Calu3 (cell line): Measurements from ENCODE around the gene ERO1A. TPM values are rescaled to one million over a fixed set of nuclear protein-coding genes. Genes with fewer than 3 reads are reported as not detected.

ENCODE experiments used
- BruUV-seq: library from RNA; stranded (reverse); fragments of 400-500 nt; replicated peaks from 2 replicates; lab custom pipeline; 2021; lab: Mats Ljungman, UMichigan
- CTCF ChIA-PET: fragments of 300-600 bp; sonication (Branson Sonifier 250); formaldehyde crosslinking; loops from one replicate; lab custom pipeline; 2022; ENCODE audit warnings: antibody characterized with exemption; lab: Charles Lee
- DNase-seq: peaks from one replicate; pipeline ENCODE4 v3.0.0; 2022
- H3K27ac Mint-ChIP-seq: one replicate; pipeline ENCODE4 v1.8.0; 2022; ENCODE audit warnings: mixed read lengths; ENCODE audit not compliant: unreplicated experiment
- H3K27me3 Mint-ChIP-seq: one replicate; pipeline ENCODE4 v1.8.0; 2022; ENCODE audit warnings: mixed read lengths; ENCODE audit not compliant: unreplicated experiment
- H3K36me3 Mint-ChIP-seq: one replicate; pipeline ENCODE4 v1.8.0; 2022; ENCODE audit warnings: mild to moderate bottlenecking, moderate library complexity, mixed read lengths; ENCODE audit not compliant: insufficient read depth, unreplicated experiment
- H3K4me1 Mint-ChIP-seq: one replicate; pipeline ENCODE4 v1.8.0; 2022; ENCODE audit warnings: mild to moderate bottlenecking, low read depth, mixed read lengths; ENCODE audit not compliant: unreplicated experiment
- H3K4me3 Mint-ChIP-seq: one replicate; pipeline ENCODE4 v1.8.0; 2022; ENCODE audit warnings: mild to moderate bottlenecking, low read depth, moderate library complexity, mixed read lengths; ENCODE audit not compliant: unreplicated experiment
- H3K9me3 Mint-ChIP-seq: one replicate; pipeline ENCODE4 v1.8.0; 2022; ENCODE audit warnings: low read depth, mixed read lengths; ENCODE audit not compliant: unreplicated experiment
- intact Hi-C: fragments of 100-400 bp; cut with micrococcal nuclease; formaldehyde crosslinking; loops from one replicate; pipeline ENCODE4 v1.10.0; 2022; ENCODE audit not compliant: unreplicated experiment
- total RNA-seq: library from RNA; stranded (reverse); gene quantifications from 2 replicates; pipeline ENCODE4 v1.2.3, GENCODE V29; 2022
- TF ChIP-seq, protein P1 (sequence below): fragments of 200-600 bp; IDR thresholded peaks from one replicate; pipeline ENCODE4 v1.8.0; 2022; ENCODE audit warnings: antibody characterized with exemption; ENCODE audit not compliant: unreplicated experiment

ERO1A gene
- total RNA-seq, 1 experiment from 2014 or later = 129 TPM

DNA sequence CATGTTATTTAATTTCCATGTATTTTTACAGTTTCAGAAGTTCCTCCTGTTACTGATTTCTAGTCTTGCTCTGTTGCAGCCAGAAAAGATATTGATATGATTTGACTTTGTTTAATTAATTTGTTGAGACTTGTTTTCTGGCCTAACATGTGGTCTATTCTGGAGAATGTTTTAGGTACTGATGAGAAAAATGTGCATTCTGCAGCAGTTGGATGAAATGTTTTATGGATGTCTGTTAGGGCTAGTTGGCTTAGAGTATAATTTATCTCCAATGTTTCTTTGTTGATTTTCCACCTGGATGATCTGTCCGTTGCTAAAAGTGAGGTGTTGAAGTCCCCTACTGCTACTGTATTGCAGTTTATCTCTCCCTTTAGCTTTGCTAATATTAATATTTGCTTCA, 88.3 kb downstream of the ERO1A start:
- CTCF ChIA-PET = no interaction called here

GRCh38 chr14:52602131-52602530, 93.2 kb downstream of the ERO1A start:
- DNase-seq = no peak
- Mint-ChIP-seq H3K4me1 (no peaks in the 10 kb centered on the region), H3K9me3 (no peaks in the 10 kb centered on the region), H3K4me3 (no peak overlapping the region), H3K27ac (no peak overlapping the region), H3K27me3 (no peaks in the 10 kb centered on the region), H3K36me3 (no peaks in the 10 kb centered on the region)
- no TSS peak for BruUV-seq
- intact Hi-C loops = no loop called here
- TF ChIP-seq, protein P1, sequence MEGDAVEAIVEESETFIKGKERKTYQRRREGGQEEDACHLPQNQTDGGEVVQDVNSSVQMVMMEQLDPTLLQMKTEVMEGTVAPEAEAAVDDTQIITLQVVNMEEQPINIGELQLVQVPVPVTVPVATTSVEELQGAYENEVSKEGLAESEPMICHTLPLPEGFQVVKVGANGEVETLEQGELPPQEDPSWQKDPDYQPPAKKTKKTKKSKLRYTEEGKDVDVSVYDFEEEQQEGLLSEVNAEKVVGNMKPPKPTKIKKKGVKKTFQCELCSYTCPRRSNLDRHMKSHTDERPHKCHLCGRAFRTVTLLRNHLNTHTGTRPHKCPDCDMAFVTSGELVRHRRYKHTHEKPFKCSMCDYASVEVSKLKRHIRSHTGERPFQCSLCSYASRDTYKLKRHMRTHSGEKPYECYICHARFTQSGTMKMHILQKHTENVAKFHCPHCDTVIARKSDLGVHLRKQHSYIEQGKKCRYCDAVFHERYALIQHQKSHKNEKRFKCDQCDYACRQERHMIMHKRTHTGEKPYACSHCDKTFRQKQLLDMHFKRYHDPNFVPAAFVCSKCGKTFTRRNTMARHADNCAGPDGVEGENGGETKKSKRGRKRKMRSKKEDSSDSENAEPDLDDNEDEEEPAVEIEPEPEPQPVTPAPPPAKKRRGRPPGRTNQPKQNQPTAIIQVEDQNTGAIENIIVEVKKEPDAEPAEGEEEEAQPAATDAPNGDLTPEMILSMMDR = no peak
- CTCF ChIA-PET = no interaction called here

More for the DNA sequence above, 88.3 kb downstream of the ERO1A start:
- H3K4me3 Mint-ChIP-seq = no peak overlapping the region
- BruUV-seq = no TSS peak
- DNase-seq = no peak
- TF ChIP-seq, protein P1 = no peak
- H3K4me1 Mint-ChIP-seq = no peaks in the 10 kb centered on the region
- H3K36me3 Mint-ChIP-seq = no peaks in the 10 kb centered on the region
- intact Hi-C loops = no loop called here
- no peaks in the 10 kb centered on the region for H3K9me3 Mint-ChIP-seq
- H3K27ac Mint-ChIP-seq = no peak overlapping the region
- H3K27me3 Mint-ChIP-seq = no peaks in the 10 kb centered on the region

GRCh38 chr14:52599974-52600373, 95.4 kb downstream of the ERO1A start:
- BruUV-seq = no TSS peak
- no peak for DNase-seq
- Mint-ChIP-seq H3K4me1 (no peaks in the 10 kb centered on the region), H3K27ac (no peak overlapping the region), H3K27me3 (peaks cover 10% of the 10 kb centered on the region), H3K9me3 (peaks cover 3% of the 10 kb centered on the region), H3K36me3 (no peaks in the 10 kb centered on the region), H3K4me3 (no peak overlapping the region)
- CTCF ChIA-PET = no interaction called here
- TF ChIP-seq, protein P1 = no peak
- intact Hi-C loops = no loop called here

DNA sequence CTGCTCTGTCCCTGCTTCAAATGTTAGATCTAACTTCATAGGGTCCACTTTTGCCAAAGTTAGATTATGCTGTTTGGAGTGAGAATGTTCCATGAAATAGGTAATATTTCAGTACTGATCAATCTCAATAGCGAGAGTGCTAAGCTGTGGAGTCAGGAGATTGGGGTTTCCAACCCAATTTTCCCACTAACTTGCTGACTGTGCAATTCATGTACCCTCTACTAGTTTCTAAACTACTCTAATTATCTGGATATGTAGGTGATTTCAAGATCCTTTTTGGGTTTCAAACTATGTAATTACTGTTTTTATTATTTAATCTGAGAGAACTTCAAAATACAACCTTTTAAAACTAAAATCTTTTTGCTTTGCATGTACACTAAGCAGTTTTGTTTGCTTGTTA, 96.8 kb downstream of the ERO1A start:
- Mint-ChIP-seq H3K4me3 (no peak overlapping the region), H3K27ac (no peak overlapping the region), H3K27me3 (peaks cover 21% of the 10 kb centered on the region), H3K4me1 (no peaks in the 10 kb centered on the region), H3K9me3 (peaks cover 5% of the 10 kb centered on the region), H3K36me3 (no peaks in the 10 kb centered on the region)
- DNase-seq = no peak
- intact Hi-C loops = no loop called here
- CTCF ChIA-PET = no interaction called here
- TF ChIP-seq, protein P1 = no peak
- BruUV-seq = no TSS peak
